Mucosa of rectum (tissue), 2 donors: ENCODE data around the gene KIAA1671.
"Not testable (repeated sequence)": the region's sequence is repeated elsewhere in the genome, so short reads cannot be mapped to it uniquely, and the experiment has no call there.

Source experiments
- H3K27ac ChIP-seq, 2 donors: one replicate each; pipeline ENCODE4 v1.7.0; 2013; ENCODE audit warnings: inconsistent platforms in 2 of 2, low read depth in 2 of 2, low read length in 2 of 2
- H3K27me3 ChIP-seq, 2 donors: one replicate each; pipeline ENCODE4 v1.7.0; 2013; ENCODE audit warnings: low read length in 2 of 2; ENCODE audit not compliant: control insufficient read depth in 2 of 2, insufficient read depth in 2 of 2
- H3K36me3 ChIP-seq, 2 donors: one replicate each; pipeline ENCODE4 v1.7.0; 2013; ENCODE audit warnings: low read length in 2 of 2; ENCODE audit not compliant: control insufficient read depth in 2 of 2, insufficient read depth in 2 of 2
- H3K4me1 ChIP-seq, 2 donors: one replicate each; pipeline ENCODE4 v1.7.0; 2013; ENCODE audit warnings: low read length in 2 of 2, mild to moderate bottlenecking in 1 of 2; ENCODE audit not compliant: control insufficient read depth in 2 of 2, insufficient read depth in 2 of 2
- H3K4me3 ChIP-seq, 2 donors: one replicate each; pipeline ENCODE4 v1.7.0; 2013; ENCODE audit warnings: low read length in 2 of 2
- H3K9ac ChIP-seq, 2 donors: one replicate each; pipeline ENCODE4 v1.7.0; 2013; ENCODE audit warnings: low read length in 2 of 2, low read depth in 1 of 2, mild to moderate bottlenecking in 1 of 2
- H3K9me3 ChIP-seq, 2 donors: one replicate each; pipeline ENCODE4 v1.7.0; 2013; ENCODE audit warnings: low read length in 2 of 2; ENCODE audit not compliant: control insufficient read depth in 2 of 2
- donor health status: healthy.
- donor health status: Normal muscosa, but diverticular disease.

Gene KIAA1671

GRCh38 chr22:25228822-25229221, 276.3 kb downstream of the KIAA1671 start:
- Histone ChIP-seq H3K9ac (no peak overlapping the region), H3K9me3 (no peaks in the 10 kb centered on the region), H3K27ac (no peak overlapping the region), H3K4me1 (no peaks in the 10 kb centered on the region), H3K27me3 (peaks cover 0 to 2% of the 10 kb centered on the region in 2 donors), H3K4me3 (no peak overlapping the region), H3K36me3 (no peaks in the 10 kb centered on the region)

DNA sequence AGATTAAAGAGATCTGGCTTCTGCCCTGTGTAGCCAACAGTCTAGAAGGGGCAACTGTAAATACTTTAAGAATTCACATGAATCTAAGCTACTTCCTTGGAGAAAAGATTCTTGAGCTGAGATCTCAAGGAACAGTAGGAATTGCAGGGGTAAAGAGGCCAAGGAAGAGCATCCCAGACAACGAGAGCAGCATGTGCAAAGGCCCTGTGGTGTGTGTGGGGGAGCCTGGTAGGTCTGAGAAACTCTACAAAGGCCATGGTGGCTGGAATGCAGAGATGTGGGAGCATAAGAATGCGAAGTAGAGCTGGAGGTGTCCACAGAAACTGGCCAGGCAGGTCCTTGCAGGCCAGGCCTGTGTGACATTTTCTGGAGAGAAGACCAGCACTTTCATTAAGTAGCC, 278.2 kb downstream of the KIAA1671 start:
- not testable (repeated sequence) for H3K9ac ChIP-seq, H3K4me3 ChIP-seq, H3K36me3 ChIP-seq, H3K27ac ChIP-seq, H3K9me3 ChIP-seq, H3K27me3 ChIP-seq, H3K4me1 ChIP-seq

DNA sequence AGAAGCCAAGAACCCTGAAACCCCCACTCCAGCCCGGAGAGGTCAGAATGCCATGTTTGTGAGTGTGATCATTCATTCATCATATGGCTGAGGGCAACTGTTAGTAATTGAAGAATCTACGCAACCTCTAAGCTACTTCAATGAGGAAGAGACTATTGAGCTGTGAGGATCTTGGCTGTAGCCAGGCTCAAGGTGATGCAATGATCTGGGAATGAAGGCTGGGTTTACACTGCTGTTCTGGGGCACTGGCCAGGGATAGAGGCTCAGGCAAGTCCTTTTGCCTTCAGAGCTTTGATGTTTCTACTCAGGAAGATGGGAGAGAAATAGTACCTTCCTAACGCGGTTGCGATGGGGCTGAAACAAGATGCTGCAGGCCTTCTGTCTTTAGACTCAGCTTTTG, 279.8 kb downstream of the KIAA1671 start:
- H3K36me3 ChIP-seq, result no peaks in the 10 kb centered on the region
- H3K27ac ChIP-seq, result no peak overlapping the region
- H3K4me3 ChIP-seq, result no peak overlapping the region
- no peaks in the 10 kb centered on the region for H3K27me3 ChIP-seq
- H3K9me3 ChIP-seq, result no peaks in the 10 kb centered on the region
- no peak overlapping the region for H3K9ac ChIP-seq
- peaks cover 0 to 2% of the 10 kb centered on the region in 2 donors for H3K4me1 ChIP-seq

DNA sequence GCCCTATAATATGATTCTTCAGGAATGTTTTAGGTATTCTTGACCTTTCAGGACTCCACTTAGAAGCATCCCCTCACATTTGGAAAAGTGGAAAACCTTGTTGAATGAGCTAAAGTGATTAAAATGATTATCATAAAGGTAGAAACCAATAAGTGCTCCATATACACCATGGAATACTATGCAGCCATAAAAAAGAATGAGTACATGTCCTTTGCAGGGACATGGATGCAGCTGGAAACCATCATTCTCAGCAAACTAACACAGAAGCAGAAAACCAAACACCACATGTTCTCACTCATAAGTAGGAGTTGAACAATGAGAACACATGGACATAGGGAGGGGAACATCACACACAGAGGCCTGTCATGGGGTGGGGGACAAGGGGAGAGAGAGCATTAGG, 281.2 kb downstream of the KIAA1671 start:
- H3K9me3 ChIP-seq, H3K4me1 ChIP-seq, H3K27ac ChIP-seq, H3K4me3 ChIP-seq, H3K36me3 ChIP-seq, H3K27me3 ChIP-seq, H3K9ac ChIP-seq: not testable (repeated sequence)

DNA sequence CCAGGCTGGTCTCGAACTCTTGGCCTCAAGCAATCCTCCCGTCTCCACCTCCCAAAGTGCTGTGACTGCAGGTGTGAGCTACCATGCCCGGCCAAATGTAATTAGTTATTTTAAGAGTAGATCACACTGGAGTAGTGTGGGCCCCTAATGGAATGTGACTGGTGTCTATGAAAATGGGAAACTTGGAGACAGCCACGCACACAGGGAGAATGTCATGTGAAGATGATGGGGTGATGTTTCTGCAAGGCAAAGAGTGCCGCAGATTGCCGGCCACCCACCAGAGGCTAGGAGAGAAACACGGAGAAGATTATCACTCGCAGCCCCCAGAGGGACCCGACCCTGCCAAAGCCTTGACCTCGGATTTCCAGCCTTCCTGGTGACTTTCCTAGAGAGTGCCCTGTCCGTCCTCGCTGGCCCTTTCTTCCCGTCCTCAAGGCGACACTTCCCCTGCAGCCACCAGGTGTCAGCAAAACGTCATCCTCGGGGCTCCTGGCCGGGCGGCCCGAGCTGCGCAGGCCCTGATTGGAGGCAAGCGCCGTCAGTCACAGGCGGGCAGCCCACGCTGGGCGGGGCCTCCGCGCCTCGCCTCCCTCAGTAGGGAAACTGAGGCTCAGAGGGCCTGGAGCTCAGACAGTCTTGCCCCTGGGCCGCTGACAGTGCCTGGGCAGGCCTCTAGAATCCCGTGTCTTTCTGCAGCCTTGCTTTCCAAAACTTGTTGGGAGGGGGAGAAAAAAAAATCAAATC, 283.2 kb downstream of the KIAA1671 start:
- Histone ChIP-seq H3K4me3 (no peak overlapping the region), H3K9me3 (no peaks in the 10 kb centered on the region), H3K36me3 (no peaks in the 10 kb centered on the region), H3K27ac (no peak overlapping the region), H3K4me1 (peaks cover 0 to 2% of the 10 kb centered on the region in 2 donors), H3K27me3 (no peaks in the 10 kb centered on the region), H3K9ac (no peak overlapping the region)

GRCh38 chr22:25236417-25236816, 283.9 kb downstream of the KIAA1671 start:
- Histone ChIP-seq H3K9me3 (no peaks in the 10 kb centered on the region), H3K4me3 (no peak overlapping the region), H3K36me3 (no peaks in the 10 kb centered on the region), H3K27me3 (no peaks in the 10 kb centered on the region), H3K27ac (no peak overlapping the region), H3K9ac (no peak overlapping the region), H3K4me1 (peaks cover 0 to 2% of the 10 kb centered on the region in 2 donors)

DNA sequence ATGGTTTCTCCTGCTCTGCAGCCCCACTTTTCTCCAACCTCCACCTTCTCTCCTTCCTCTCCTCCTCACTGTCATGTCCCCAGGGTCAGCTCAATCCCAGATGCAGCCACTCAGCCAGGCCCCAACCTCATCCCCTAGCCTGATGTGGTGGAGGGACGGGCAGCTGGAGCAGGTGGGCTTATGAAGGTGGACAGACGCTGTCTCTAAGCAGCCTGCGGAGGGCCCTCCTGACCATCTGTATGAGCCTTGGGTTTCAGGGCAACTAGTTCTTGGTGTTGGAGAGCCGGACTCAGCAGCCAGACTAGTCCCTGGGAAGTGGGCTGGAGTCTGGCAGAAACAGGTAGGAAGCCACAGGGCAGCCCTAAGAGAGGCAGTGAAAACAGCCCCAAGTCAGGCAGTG, 285.0 kb downstream of the KIAA1671 start:
- Histone ChIP-seq H3K36me3 (no peaks in the 10 kb centered on the region), H3K9ac (no peak overlapping the region), H3K4me3 (no peak overlapping the region), H3K27me3 (no peaks in the 10 kb centered on the region), H3K4me1 (peaks cover 0 to 2% of the 10 kb centered on the region in 2 donors), H3K27ac (no peak overlapping the region), H3K9me3 (no peaks in the 10 kb centered on the region)

DNA sequence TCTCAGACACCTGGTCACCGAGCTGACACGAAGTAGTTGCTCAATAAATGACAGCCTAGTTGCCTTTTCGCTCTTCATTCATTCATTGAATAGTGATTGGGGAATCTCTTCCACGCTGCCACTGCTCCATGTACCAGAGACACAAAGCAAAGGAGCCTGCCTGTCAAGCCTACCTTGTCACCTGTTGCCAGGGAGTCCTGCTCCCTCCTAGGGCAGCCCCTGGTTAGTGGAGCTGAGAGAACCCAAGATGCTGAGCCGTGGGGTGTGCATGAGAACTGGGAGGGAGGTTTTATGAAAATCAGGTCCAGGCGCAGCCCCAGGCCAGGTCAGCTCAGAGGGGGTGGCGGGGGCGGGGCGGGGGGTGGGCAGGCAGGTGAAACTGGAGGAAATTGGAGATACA, 285.5 kb downstream of the KIAA1671 start:
- H3K27me3 ChIP-seq, H3K36me3 ChIP-seq, H3K27ac ChIP-seq, H3K9me3 ChIP-seq, H3K9ac ChIP-seq, H3K4me3 ChIP-seq, H3K4me1 ChIP-seq: not testable (repeated sequence)
